CD14-positive monocyte (primary cell): ENCODE data around the gene RAB6A. TPM values are rescaled to one million over a fixed set of nuclear protein-coding genes. Genes with fewer than 3 reads are reported as not detected.
A peak's percentile ranks its signal among the peaks of the same experiment; 100 is the strongest.

Experiments used
- DNase-seq, 3 donors: peaks; one replicate each; pipeline ENCODE4 v3.0.0-alpha.2; 2011 to 2022
- H2AFZ ChIP-seq: 2 replicates; pipeline ENCODE4 v1.6.0; 2012; ENCODE audit warnings: mild to moderate bottlenecking, low read depth, low read length, inconsistent platforms; ENCODE audit not compliant: insufficient read depth, poor library complexity, severe bottlenecking
- H3K27ac ChIP-seq, 2 donors: 1 replicate in 1 of 2; 2 replicates in 1 of 2; pipeline ENCODE4 v1.5.1; 2012 to 2013; ENCODE audit warnings: low read length in 2 of 2, control low read depth in 1 of 2, inconsistent platforms in 1 of 2, low read depth in 1 of 2, mild to moderate bottlenecking in 1 of 2
- H3K27me3 ChIP-seq, 2 donors: one replicate each; pipeline versions ENCODE4 v1.6.0 to v1.6.1; 2011 to 2013; ENCODE audit warnings: low read length in 2 of 2; ENCODE audit not compliant: control insufficient read depth in 2 of 2, insufficient read depth in 2 of 2
- H3K36me3 ChIP-seq, 2 donors: replicated peaks in 1 of 2; 1 replicate in 1 of 2; 2 replicates in 1 of 2; pipeline versions ENCODE4 v1.5.1 to v1.6.1; 2012 to 2013; ENCODE audit warnings: low read length in 2 of 2, control low read depth in 1 of 2, inconsistent platforms in 1 of 2, mild to moderate bottlenecking in 1 of 2; ENCODE audit not compliant: insufficient read depth in 2 of 2, control insufficient read depth in 1 of 2
- H3K4me1 ChIP-seq, 2 donors: 1 replicate in 1 of 2; 2 replicates in 1 of 2; pipeline versions ENCODE4 v1.5.1 to v1.6.1; 2012 to 2013; ENCODE audit warnings: low read length in 2 of 2, control low read depth in 1 of 2, inconsistent platforms in 1 of 2, mild to moderate bottlenecking in 1 of 2, moderate library complexity in 1 of 2; ENCODE audit not compliant: insufficient read depth in 2 of 2, control insufficient read depth in 1 of 2
- H3K4me2 ChIP-seq: replicated peaks from 2 replicates; pipeline ENCODE3; 2012; ENCODE audit warnings: low read length, moderate library complexity, mild to moderate bottlenecking; ENCODE audit not compliant: poor library complexity, severe bottlenecking; ENCODE audit errors: extremely low read depth
- H3K4me3 ChIP-seq, 3 experiments: fragments of 200-600 bp in 1 of 3; sonication (generic) in 1 of 3; replicated peaks in 1 of 3; 1 replicate in 2 of 3; 2 replicates in 1 of 3; pipeline ENCODE4 v1.5.1; 2011 to 2013; ENCODE audit warnings: low read length in 3 of 3, mild to moderate bottlenecking in 3 of 3, control low read depth in 2 of 3, low read depth in 2 of 3, inconsistent platforms in 1 of 3, moderate library complexity in 1 of 3
- H3K79me2 ChIP-seq: 2 replicates; pipeline ENCODE4 v1.6.0; 2012; ENCODE audit warnings: mild to moderate bottlenecking, control low read depth, inconsistent platforms, low read length, moderate library complexity; ENCODE audit not compliant: insufficient read depth
- H3K9ac ChIP-seq: 2 replicates; pipeline ENCODE4 v1.6.0; 2017; ENCODE audit warnings: low read length, mild to moderate bottlenecking; ENCODE audit not compliant: insufficient read depth, poor library complexity, severe bottlenecking
- H3K9me3 ChIP-seq, 2 donors: replicated peaks in 1 of 2; 1 replicate in 1 of 2; 2 replicates in 1 of 2; pipeline versions ENCODE4 v1.5.1 to v1.6.1; 2012 to 2013; ENCODE audit warnings: low read length in 2 of 2, control low read depth in 1 of 2; ENCODE audit not compliant: control insufficient read depth in 1 of 2, insufficient read depth in 1 of 2
- H4K20me1 ChIP-seq: 2 replicates; pipeline ENCODE4 v1.6.0; 2012; ENCODE audit warnings: mild to moderate bottlenecking, low read length, control low read depth, moderate library complexity; ENCODE audit not compliant: insufficient read depth
- H3K27ac Mint-ChIP-seq, 7 donors: one replicate each; pipeline ENCODE4 v1.8.0; 2020; ENCODE audit warnings: mild to moderate bottlenecking in 7 of 7, mixed read lengths in 7 of 7, moderate library complexity in 6 of 7, inconsistent platforms in 2 of 7
- H3K27me3 Mint-ChIP-seq, 3 donors: one replicate each; pipeline ENCODE4 v1.8.0; 2021 to 2022; ENCODE audit warnings: low read depth in 3 of 3, mild to moderate bottlenecking in 3 of 3, mixed read lengths in 3 of 3, moderate library complexity in 3 of 3, inconsistent platforms in 1 of 3
- H3K36me3 Mint-ChIP-seq, 2 donors: one replicate each; pipeline ENCODE4 v1.8.0; 2020; ENCODE audit warnings: mixed read lengths in 2 of 2, inconsistent platforms in 1 of 2, mild to moderate bottlenecking in 1 of 2
- H3K4me1 Mint-ChIP-seq: one replicate; pipeline ENCODE4 v1.8.0; 2020; ENCODE audit warnings: mild to moderate bottlenecking, mixed read lengths
- H3K4me3 Mint-ChIP-seq, 2 donors: one replicate each; pipeline ENCODE4 v1.8.0; 2020; ENCODE audit warnings: mild to moderate bottlenecking in 2 of 2, mixed read lengths in 2 of 2, moderate library complexity in 1 of 2
- H3K9me3 Mint-ChIP-seq, 7 donors: one replicate each; pipeline ENCODE4 v1.8.0; 2020 to 2022; ENCODE audit warnings: mixed read lengths in 7 of 7, mild to moderate bottlenecking in 6 of 7, moderate library complexity in 6 of 7, inconsistent platforms in 2 of 7
- CTCF ChIP-seq: fragments of 200-600 bp; IDR thresholded peaks from one replicate; pipeline ENCODE4 v1.8.0; 2022; ENCODE audit warnings: antibody characterized with exemption, mild to moderate bottlenecking
- WGBS: methylation state at CpG from one replicate; pipeline ENCODE4 v1.1.5; 2013; ENCODE audit warnings: missing lambda C conversion rate; ENCODE audit not compliant: insufficient coverage; 5-methylcytosine and 5-hydroxymethylcytosine counted together
- intact Hi-C, 2 donors: fragments of 100-400 bp; cut with micrococcal nuclease; formaldehyde crosslinking; loops; one replicate each; pipeline versions ENCODE4 v1.15.0 to v1.15.1; 2023
- polyA plus RNA-seq, 3 donors: library from polyadenylated mRNA; depleted of rRNA in 1 of 3; unstranded in 2 of 3; stranded (reverse) in 1 of 3; fragments of 300-500 nt in 2 of 3; fragments of >200 nt in 1 of 3; fragmentation: Illumina TruSeq in 2 of 3; gene quantifications; 1 replicate in 2 of 3; 2 replicates in 1 of 3; pipeline ENCODE4 v1.2.3, GENCODE V29; 2012 to 2021

RAB6A gene
- polyA plus RNA-seq, 3 donors = 38.3 to 91.3 (median 78.6) TPM

- H4K20me1 ChIP-seq = peaks cover 100% of the 10 kb centered on the region
- H3K4me2 ChIP-seq = no peak overlapping the region
- H3K27me3 ChIP-seq = no peaks in the 10 kb centered on the region
- Mint-ChIP-seq H3K4me1 (peaks cover 37% of the 10 kb centered on the region), H3K27me3 (no peaks in the 10 kb centered on the region), H3K4me3 (no peak overlapping the region), H3K9me3 (no peaks in the 10 kb centered on the region), H3K36me3 (peaks cover 4 to 21% of the 10 kb centered on the region in 2 donors), H3K27ac (no peak overlapping the region)
- H3K9me3 ChIP-seq = no peaks in the 10 kb centered on the region
- DNase-seq = no peak
- no peak overlapping the region for H3K27ac ChIP-seq
- peaks cover 13 to 14% of the 10 kb centered on the region in 2 donors for H3K4me1 ChIP-seq
- no peak overlapping the region for H3K9ac ChIP-seq
- no peak overlapping the region for H2AFZ ChIP-seq
- peaks cover 100% of the 10 kb centered on the region for H3K79me2 ChIP-seq
- no CpG with 5 or more reads among the region's 5 CpGs for WGBS
- intact Hi-C loops = no loop called here
- no peak for TF ChIP-seq CTCF
- no peak overlapping the region for H3K4me3 ChIP-seq
- H3K36me3 ChIP-seq = peaks cover 0 to 7% of the 10 kb centered on the region in 2 donors
Observed at GRCh38 chr11:73748300-73748699, 12.6 kb downstream of the RAB6A start.

- Mint-ChIP-seq H3K4me3 (no peak overlapping the region), H3K36me3 (peaks cover 4 to 22% of the 10 kb centered on the region in 2 donors), H3K27ac (no peak overlapping the region), H3K4me1 (peaks cover 39% of the 10 kb centered on the region), H3K27me3 (no peaks in the 10 kb centered on the region), H3K9me3 (no peaks in the 10 kb centered on the region)
- WGBS = no CpG with 5 or more reads among the region's 3 CpGs
- H3K9ac ChIP-seq = no peak overlapping the region
- TF ChIP-seq CTCF = no peak
- peaks cover 100% of the 10 kb centered on the region for H4K20me1 ChIP-seq
- DNase-seq = no peak
- H3K27me3 ChIP-seq = no peaks in the 10 kb centered on the region
- no peak overlapping the region for H3K4me2 ChIP-seq
- intact Hi-C loops = no loop called here
- peaks cover 0 to 9% of the 10 kb centered on the region in 2 donors for H3K36me3 ChIP-seq
- no peak overlapping the region for H3K4me3 ChIP-seq
- H3K79me2 ChIP-seq = peaks cover 100% of the 10 kb centered on the region
- H3K9me3 ChIP-seq = no peaks in the 10 kb centered on the region
- H3K4me1 ChIP-seq = peaks cover 13 to 14% of the 10 kb centered on the region in 2 donors
- no peak overlapping the region for H2AFZ ChIP-seq
- H3K27ac ChIP-seq = peak overlapping the region in 1 of 2 donors; percentile 50
Observed at GRCh38 chr11:73747762-73748161, 13.1 kb downstream of the RAB6A start.
